Motor neuron (in vitro differentiated cells): Measurements from ENCODE around the gene AGPAT4. TPM values are rescaled to one million over a fixed set of nuclear protein-coding genes. Genes with fewer than 3 reads are reported as not detected.

ENCODE experiments used
- ATAC-seq, 8 experiments: fragments of 200-7000 bp; cut with Tn5 transposase; replicated peaks in 6 of 8; 2 replicates each; pipeline ENCODE4 v1.8.0; 2021; ENCODE audit warnings: mild to moderate bottlenecking in 8 of 8, moderate library complexity in 8 of 8
- H3K27ac ChIP-seq, 2 donors: fragments of 250-450 bp; sonication (Bioruptor Pico); 2 replicates each; pipeline ENCODE4 v1.9.0; 2021; ENCODE audit warnings: antibody characterized with exemption in 2 of 2, mild to moderate bottlenecking in 2 of 2, moderate library complexity in 1 of 2
- H3K4me1 ChIP-seq, 2 donors: fragments of 250-450 bp; sonication (Bioruptor Pico); replicated peaks in 1 of 2; 2 replicates each; pipeline ENCODE4 v1.6.1; 2021; ENCODE audit warnings: antibody characterized with exemption in 2 of 2, mild to moderate bottlenecking in 2 of 2, moderate library complexity in 1 of 2
- H3K4me3 ChIP-seq, 5 donors: fragments of 250-450 bp; sonication (Bioruptor Pico); 2 replicates each; pipeline ENCODE4 v1.9.0; 2021; ENCODE audit warnings: antibody characterized with exemption in 5 of 5, mild to moderate bottlenecking in 5 of 5, moderate library complexity in 4 of 5
- WGBS, 10 experiments: fragments of 450-650 bp; shearing (Covaris generic); methylation state at CpG; one replicate each; pipeline ENCODE4 v1.0.0; 2022; 5-methylcytosine and 5-hydroxymethylcytosine counted together
- in situ Hi-C, 9 experiments: fragments of 400-800 bp; cut with MboI; loops; one replicate each; pipeline ENCODE4 v1.15.0; 2021; ENCODE audit warnings: low sequenced_read_pairs in 9 of 9, low pct_unique_long_range_greater_than_20kb in 2 of 9; ENCODE audit not compliant: unreplicated experiment in 9 of 9
- total RNA-seq, 8 experiments: library from RNA; unstranded; fragments of 300-600 nt; gene quantifications; 2 replicates each; pipeline versions ENCODE4 v1.2.3 to v1.2.4, GENCODE V29; 2022

The AGPAT4 gene
- total RNA-seq, 8 experiments from 2014 or later = 2.1 to 42.2 (median 18.6) TPM

GRCh38 chr6:161216616-161217205 lies 57.1 kb downstream of the AGPAT4 start:
- 88 to 100% (median 96%) methylated on average over 1 to 12 of the region's 20 CpGs for WGBS, 10 experiments
- Histone ChIP-seq H3K4me3 (no peak overlapping the region), H3K4me1 (no peaks in the 10 kb centered on the region), H3K27ac (no peak overlapping the region)
- ATAC-seq = no peak
- in situ Hi-C loops = no loop called here

- no peak overlapping the region for H3K4me3 ChIP-seq
- in situ Hi-C loops = no loop called here
- no peak overlapping the region for H3K27ac ChIP-seq
- no peaks in the 10 kb centered on the region for H3K4me1 ChIP-seq
- ATAC-seq = no peak
- 78 to 100% (median 100%) methylated on average over 1 to 10 of the region's 13 CpGs; no CpG with 5 or more reads in 1 of the 10 experiments for WGBS, 10 experiments
Measured at GRCh38 chr6:161215876-161216615, 57.8 kb downstream of the AGPAT4 start.

GRCh38 chr6:161215193-161215592 lies 58.7 kb downstream of the AGPAT4 start:
- peak in 4 of 8 experiments; percentile 23 to 99 (median 74) for ATAC-seq

GRCh38 chr6:161214722-161215121 lies 59.1 kb downstream of the AGPAT4 start:
- 76 to 100% (median 98%) methylated on average over 1 to 5 of the region's 5 CpGs; no CpG with 5 or more reads in 2 of the 10 experiments for WGBS, 10 experiments
- Histone ChIP-seq H3K4me3 (no peak overlapping the region), H3K27ac (no peak overlapping the region), H3K4me1 (no peaks in the 10 kb centered on the region)
- in situ Hi-C loops = no loop called here
- ATAC-seq = no peak

More at GRCh38 chr6:161215193-161215592, 58.7 kb downstream of the AGPAT4 start:
- no peak overlapping the region for H3K4me3 ChIP-seq
- 14 to 100% (median 83%) methylated on average over 1 to 4 of the region's 4 CpGs; no CpG with 5 or more reads in 1 of the 10 experiments for WGBS, 10 experiments
- no peaks in the 10 kb centered on the region for H3K4me1 ChIP-seq
- in situ Hi-C loops = no loop called here
- H3K27ac ChIP-seq = no peak overlapping the region

- WGBS, 10 experiments = 57 to 89% (median 78%) methylated on average over 1 of the region's 1 CpG; no CpG with 5 or more reads in 3 of the 10 experiments
- in situ Hi-C loops = no loop called here
- Histone ChIP-seq H3K27ac (no peak overlapping the region), H3K4me3 (no peak overlapping the region), H3K4me1 (no peaks in the 10 kb centered on the region)
- ATAC-seq = no peak
Measured at GRCh38 chr6:161212902-161213301, 61.0 kb downstream of the AGPAT4 start.

- in situ Hi-C loops = no loop called here
- H3K4me3 ChIP-seq = no peak overlapping the region
- H3K4me1 ChIP-seq = no peaks in the 10 kb centered on the region
- no peak for ATAC-seq
- WGBS, 10 experiments = 23 to 83% (median 75%) methylated on average over 2 to 3 of the region's 3 CpGs
- H3K27ac ChIP-seq = no peak overlapping the region
Measured at GRCh38 chr6:161211380-161212035, 62.4 kb downstream of the AGPAT4 start.

- Histone ChIP-seq H3K27ac (no peak overlapping the region), H3K4me3 (no peak overlapping the region), H3K4me1 (no peaks in the 10 kb centered on the region)
- in situ Hi-C loops = no loop called here
- no peak for ATAC-seq
- 92 to 100% (median 100%) methylated on average over 1 to 2 of the region's 2 CpGs; no CpG with 5 or more reads in 3 of the 10 experiments for WGBS, 10 experiments
Measured at GRCh38 chr6:161210857-161211256, 63.0 kb downstream of the AGPAT4 start.

- 72 to 100% (median 86%) methylated on average over 1 to 4 of the region's 4 CpGs; no CpG with 5 or more reads in 1 of the 10 experiments for WGBS, 10 experiments
- in situ Hi-C loops = no loop called here
- Histone ChIP-seq H3K4me3 (no peak overlapping the region), H3K27ac (no peak overlapping the region), H3K4me1 (peaks cover 0 to 5% of the 10 kb centered on the region in 2 donors)
- no peak for ATAC-seq
Measured at GRCh38 chr6:161207200-161207599, 66.7 kb downstream of the AGPAT4 start.

- in situ Hi-C loops = no loop called here
- no peak overlapping the region for H3K4me3 ChIP-seq
Measured at GRCh38 chr6:161204866-161205557, 68.8 kb downstream of the AGPAT4 start.

GRCh38 chr6:161200610-161201370 lies 73.1 kb downstream of the AGPAT4 start:
- peak overlapping the region; percentile 13 to 68 for H3K27ac ChIP-seq

More at GRCh38 chr6:161204866-161205557, 68.8 kb downstream of the AGPAT4 start:
- peak in 1 of 8 experiments; percentile 60 for ATAC-seq
- Histone ChIP-seq H3K27ac (no peak overlapping the region), H3K4me1 (peaks cover 11 to 24% of the 10 kb centered on the region in 2 donors)
- WGBS, 10 experiments = 17 to 98% (median 81%) methylated on average over 1 to 7 of the region's 11 CpGs; no CpG with 5 or more reads in 1 of the 10 experiments

GRCh38 chr6:161199850-161200249 lies 74.0 kb downstream of the AGPAT4 start:
- Histone ChIP-seq H3K4me1 (peaks cover 19 to 31% of the 10 kb centered on the region in 2 donors), H3K27ac (peak overlapping the region in 1 of 2 donors; percentile 13), H3K4me3 (no peak overlapping the region)
- in situ Hi-C loops = no loop called here
- WGBS, 10 experiments = 83 to 100% (median 100%) methylated on average over 1 to 4 of the region's 4 CpGs; no CpG with 5 or more reads in 3 of the 10 experiments
- no peak for ATAC-seq

More at GRCh38 chr6:161200610-161201370, 73.1 kb downstream of the AGPAT4 start:
- peak in 6 of 8 experiments; percentile 55 to 91 (median 86) for ATAC-seq
- peaks cover 19 to 31% of the 10 kb centered on the region in 2 donors for H3K4me1 ChIP-seq
- in situ Hi-C loops = no loop called here
- 0 to 100% (median 72%) methylated on average over 1 to 8 of the region's 8 CpGs for WGBS, 10 experiments
- peak overlapping the region in 1 of 5 donors; percentile 2 for H3K4me3 ChIP-seq
